Astrocyte (in vitro differentiated cells and primary cell): ENCODE results near the gene FEM1B.

ENCODE experiments used
- CTCF ChIP-seq: IDR thresholded peaks from 2 replicates; pipeline ENCODE4 v1.5.1; 2011; ENCODE audit warnings: low read depth, mild to moderate bottlenecking, inconsistent platforms, low read length, moderate library complexity; ENCODE audit not compliant: insufficient read depth
- EZH2 ChIP-seq: IDR thresholded peaks from 2 replicates; pipeline ENCODE4 v1.6.1; 2012; ENCODE audit warnings: mild to moderate bottlenecking, low read length, inconsistent platforms; ENCODE audit not compliant: insufficient read depth

- TF ChIP-seq CTCF (no peak), EZH2 (no peak)
Measured at GRCh38 chr15:68326711-68327354, 49.3 kb downstream of the FEM1B start.
